Upper lobe of left lung (tissue), 4 donors: ENCODE measurements around the gene POLR3E.

ENCODE experiments used
- CTCF ChIP-seq, 6 experiments: fragments of 450-650 bp in 4 of 6; fragments of 200-600 bp in 2 of 6; sonication (generic) in 2 of 6; IDR thresholded peaks; one replicate each; pipeline ENCODE4 v1.5.1; 2016 to 2019; ENCODE audit warnings: antibody characterized with exemption in 6 of 6
- POLR2A ChIP-seq, 4 donors: fragments of 450-650 bp; IDR thresholded peaks; one replicate each; pipeline ENCODE4 v1.5.1; 2016 to 2017; ENCODE audit warnings: antibody characterized with exemption in 4 of 4, mild to moderate bottlenecking in 2 of 4
- POLR2AphosphoS5 ChIP-seq, 2 donors: sonication (generic); formaldehyde crosslinking; IDR thresholded peaks; one replicate each; pipeline ENCODE4 v1.5.1; 2017; ENCODE audit warnings: antibody characterized with exemption in 2 of 2

- TF ChIP-seq POLR2A (IDR thresholded peaks at IDR 0.05) = no peak
- TF ChIP-seq CTCF (IDR thresholded peaks at IDR 0.05) = no peak
- no peak for TF ChIP-seq POLR2AphosphoS5 (IDR thresholded peaks at IDR 0.05)
These were observed 30.7 kb upstream of the POLR3E start for GRCh38 chr16:22266546-22266945.
